ENCODE results near the gene ASB16.

- no peak for TF ChIP-seq CTCF (IDR thresholded peaks at IDR 0.05)
- TF ChIP-seq EZH2phosphoT487 (IDR thresholded peaks at IDR 0.05) = no peak
Observed at GRCh38 chr17:44152875-44153274, 17.6 kb upstream of the ASB16 start.

Data from neural progenitor cell (in vitro differentiated cells).